ENCODE data around the gene VWCE.

DNA sequence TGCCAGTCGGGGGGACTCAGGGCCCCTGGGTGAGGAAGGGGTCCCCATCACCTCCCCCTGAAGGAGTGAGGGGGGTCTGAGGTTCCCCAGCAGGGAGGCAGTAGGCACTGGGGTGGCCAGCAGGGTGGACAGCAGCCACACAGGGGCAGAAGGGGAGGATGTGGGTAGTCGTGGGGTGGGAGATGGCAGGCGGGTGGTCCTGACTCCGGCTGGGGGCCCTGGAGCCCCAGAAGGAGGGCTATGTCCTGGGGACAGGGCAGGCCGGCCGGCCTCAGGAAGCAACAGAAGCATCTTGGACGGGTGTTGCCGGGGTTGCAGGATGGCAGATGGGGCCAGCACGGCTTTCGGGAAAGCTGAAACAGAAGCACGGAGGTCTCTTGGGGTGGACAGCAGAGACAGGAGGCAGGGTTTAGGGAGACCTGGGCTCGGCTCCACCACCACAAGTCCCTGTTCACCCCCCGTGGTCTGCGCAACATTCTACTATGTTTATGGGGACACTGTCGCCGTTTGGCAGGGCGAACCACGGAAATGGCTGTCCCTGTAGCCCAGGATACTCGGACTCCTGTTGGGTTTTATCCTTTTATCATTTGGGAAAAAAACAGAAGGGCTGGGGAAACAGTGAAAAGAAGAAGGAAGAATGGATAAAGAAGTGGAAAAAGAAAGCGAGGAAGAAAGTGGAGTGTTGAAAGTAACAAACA is 14.1 kb downstream of the VWCE start:
- TF ChIP-seq ZNF76 (CRISPR knock-in tag; IDR thresholded peaks at IDR 0.05; ENCODE audit: borderline replicate concordance) (no peak), ZNF57 (CRISPR knock-in tag; IDR thresholded peaks at IDR 0.05) (no peak), DPF2 (IDR thresholded peaks at IDR 0.05) (no peak), RBFOX2 (IDR thresholded peaks at IDR 0.05; ENCODE audit: low read depth, low read length) (no peak)
- TF ChIP-seq, protein P1, sequence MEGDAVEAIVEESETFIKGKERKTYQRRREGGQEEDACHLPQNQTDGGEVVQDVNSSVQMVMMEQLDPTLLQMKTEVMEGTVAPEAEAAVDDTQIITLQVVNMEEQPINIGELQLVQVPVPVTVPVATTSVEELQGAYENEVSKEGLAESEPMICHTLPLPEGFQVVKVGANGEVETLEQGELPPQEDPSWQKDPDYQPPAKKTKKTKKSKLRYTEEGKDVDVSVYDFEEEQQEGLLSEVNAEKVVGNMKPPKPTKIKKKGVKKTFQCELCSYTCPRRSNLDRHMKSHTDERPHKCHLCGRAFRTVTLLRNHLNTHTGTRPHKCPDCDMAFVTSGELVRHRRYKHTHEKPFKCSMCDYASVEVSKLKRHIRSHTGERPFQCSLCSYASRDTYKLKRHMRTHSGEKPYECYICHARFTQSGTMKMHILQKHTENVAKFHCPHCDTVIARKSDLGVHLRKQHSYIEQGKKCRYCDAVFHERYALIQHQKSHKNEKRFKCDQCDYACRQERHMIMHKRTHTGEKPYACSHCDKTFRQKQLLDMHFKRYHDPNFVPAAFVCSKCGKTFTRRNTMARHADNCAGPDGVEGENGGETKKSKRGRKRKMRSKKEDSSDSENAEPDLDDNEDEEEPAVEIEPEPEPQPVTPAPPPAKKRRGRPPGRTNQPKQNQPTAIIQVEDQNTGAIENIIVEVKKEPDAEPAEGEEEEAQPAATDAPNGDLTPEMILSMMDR (IDR thresholded peaks at IDR 0.05 in 2 of 3, conservative IDR thresholded peaks at IDR 0.05 in 1 of 3; ENCODE audit: insufficient read depth in 2 of 3, low read depth in 1 of 3, low read length in 3 of 3) = no peak
- TF ChIP-seq, protein P2, sequence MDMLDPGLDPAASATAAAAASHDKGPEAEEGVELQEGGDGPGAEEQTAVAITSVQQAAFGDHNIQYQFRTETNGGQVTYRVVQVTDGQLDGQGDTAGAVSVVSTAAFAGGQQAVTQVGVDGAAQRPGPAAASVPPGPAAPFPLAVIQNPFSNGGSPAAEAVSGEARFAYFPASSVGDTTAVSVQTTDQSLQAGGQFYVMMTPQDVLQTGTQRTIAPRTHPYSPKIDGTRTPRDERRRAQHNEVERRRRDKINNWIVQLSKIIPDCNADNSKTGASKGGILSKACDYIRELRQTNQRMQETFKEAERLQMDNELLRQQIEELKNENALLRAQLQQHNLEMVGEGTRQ (CRISPR knock-in tag; IDR thresholded peaks at IDR 0.05) = no peak
- TF ChIP-seq, protein P3, sequence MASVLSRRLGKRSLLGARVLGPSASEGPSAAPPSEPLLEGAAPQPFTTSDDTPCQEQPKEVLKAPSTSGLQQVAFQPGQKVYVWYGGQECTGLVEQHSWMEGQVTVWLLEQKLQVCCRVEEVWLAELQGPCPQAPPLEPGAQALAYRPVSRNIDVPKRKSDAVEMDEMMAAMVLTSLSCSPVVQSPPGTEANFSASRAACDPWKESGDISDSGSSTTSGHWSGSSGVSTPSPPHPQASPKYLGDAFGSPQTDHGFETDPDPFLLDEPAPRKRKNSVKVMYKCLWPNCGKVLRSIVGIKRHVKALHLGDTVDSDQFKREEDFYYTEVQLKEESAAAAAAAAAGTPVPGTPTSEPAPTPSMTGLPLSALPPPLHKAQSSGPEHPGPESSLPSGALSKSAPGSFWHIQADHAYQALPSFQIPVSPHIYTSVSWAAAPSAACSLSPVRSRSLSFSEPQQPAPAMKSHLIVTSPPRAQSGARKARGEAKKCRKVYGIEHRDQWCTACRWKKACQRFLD (CRISPR knock-in tag; IDR thresholded peaks at IDR 0.05) = no peak
